A673 (cell line): Measurements from ENCODE around the gene NOC4L. TPM values are rescaled to one million over a fixed set of nuclear protein-coding genes. Genes with fewer than 3 reads are reported as not detected.

Source experiments
- BruUV-seq: library from RNA; stranded (reverse); fragments of 400-500 nt; replicated peaks from 2 replicates; lab custom pipeline; 2021; lab: Mats Ljungman, UMichigan
- CTCF ChIA-PET: fragments of 300-600 bp; sonication (Branson Sonifier 250); formaldehyde crosslinking; loops from one replicate; lab custom pipeline; 2022; ENCODE audit warnings: antibody characterized with exemption; lab: Charles Lee
- POLR2A ChIA-PET: fragments of 300-600 bp; sonication (Branson Sonifier 250); formaldehyde crosslinking; loops from one replicate; lab custom pipeline; 2022; ENCODE audit warnings: antibody characterized with exemption; ENCODE audit not compliant: low non-redundant PET; lab: Charles Lee
- DNase-seq: peaks from one replicate; pipeline ENCODE4 v3.0.0-alpha.2; 2015; ENCODE audit warnings: low spot score
- H3K27ac ChIP-seq: fragments of 200-600 bp; sonication (generic); 2 replicates; pipeline ENCODE4 v1.5.1; 2016; ENCODE audit warnings: mixed run types, low read depth, mild to moderate bottlenecking, mixed read lengths, antibody characterized with exemption, low read length; ENCODE audit not compliant: poor library complexity, severe bottlenecking
- H3K27me3 ChIP-seq: fragments of 200-600 bp; sonication (generic); replicated peaks from 2 replicates; pipeline ENCODE4 v1.6.1; 2017; ENCODE audit warnings: mixed run types, low read depth, mild to moderate bottlenecking, mixed read lengths, antibody characterized with exemption, low read length; ENCODE audit not compliant: insufficient read depth, poor library complexity
- H3K36me3 ChIP-seq: fragments of 200-600 bp; sonication (generic); 2 replicates; pipeline ENCODE4 v1.6.1; 2016; ENCODE audit warnings: mixed run types, mild to moderate bottlenecking, mixed read lengths, antibody characterized with exemption, low read length; ENCODE audit not compliant: insufficient read depth, poor library complexity, severe bottlenecking
- H3K4me1 ChIP-seq: fragments of 200-600 bp; sonication (generic); 2 replicates; pipeline ENCODE4 v1.6.1; 2017; ENCODE audit warnings: mixed run types, mild to moderate bottlenecking, mixed read lengths, antibody characterized with exemption, low read length; ENCODE audit not compliant: insufficient read depth, poor library complexity, severe bottlenecking
- H3K4me3 ChIP-seq: fragments of 200-600 bp; sonication (generic); 2 replicates; pipeline ENCODE4 v1.5.1; 2016; ENCODE audit warnings: low read depth, mixed run types, mild to moderate bottlenecking, mixed read lengths, low read length; ENCODE audit not compliant: poor library complexity, severe bottlenecking
- H3K9me3 ChIP-seq: fragments of 200-600 bp; sonication (generic); 2 replicates; pipeline ENCODE4 v1.6.1; 2016; ENCODE audit warnings: mixed run types, low read depth, mild to moderate bottlenecking, mixed read lengths, antibody characterized with exemption, low read length; ENCODE audit not compliant: poor library complexity, severe bottlenecking
- EZH2 ChIP-seq: fragments of 200-600 bp; sonication (generic); IDR thresholded peaks from 2 replicates; pipeline ENCODE4 v1.6.1; 2017; ENCODE audit warnings: borderline replicate concordance, low read depth, mild to moderate bottlenecking, mixed read lengths, antibody characterized with exemption, low read length; ENCODE audit not compliant: poor library complexity, severe bottlenecking
- intact Hi-C: fragments of 100-400 bp; cut with micrococcal nuclease; formaldehyde crosslinking; loops from one replicate; pipeline ENCODE4 v1.10.0; 2022; ENCODE audit not compliant: unreplicated experiment
- total RNA-seq: library from RNA; stranded (reverse); gene quantifications from 2 replicates; pipeline ENCODE4 v1.2.3, GENCODE V29; 2021
- TF ChIP-seq, protein P1 (sequence below): fragments of 300-800, 200-600 bp; sonication (generic); conservative IDR thresholded peaks from 2 replicates; pipeline ENCODE4 v1.5.1; 2017; ENCODE audit warnings: low read depth, mild to moderate bottlenecking, antibody characterized with exemption, low read length, moderate library complexity, mixed read lengths

The NOC4L gene
- total RNA-seq, 1 experiment from 2014 or later = 46.9 TPM

DNA sequence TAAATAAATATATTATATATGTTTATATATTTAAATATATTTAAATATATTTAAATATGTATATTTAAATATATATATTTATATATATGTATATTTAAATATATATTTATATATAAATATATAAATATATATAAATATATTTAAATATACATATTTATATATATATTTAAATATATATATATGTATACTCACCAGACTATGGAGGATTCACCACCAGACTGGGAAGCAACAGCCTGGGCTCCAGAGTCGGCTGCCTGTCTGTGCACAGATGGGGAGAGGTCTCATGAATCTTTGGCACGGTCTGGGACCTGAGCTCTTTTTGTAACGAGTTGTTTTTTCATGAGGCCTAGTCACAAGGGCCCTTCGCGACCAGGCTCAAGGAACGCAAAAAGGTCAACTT is 21.3 kb downstream of the NOC4L start:
- Histone ChIP-seq H3K4me3 (no peak overlapping the region), H3K27me3 (no peaks in the 10 kb centered on the region), H3K4me1 (peaks cover 20% of the 10 kb centered on the region), H3K36me3 (no peaks in the 10 kb centered on the region), H3K27ac (no peak overlapping the region), H3K9me3 (no peaks in the 10 kb centered on the region)
- intact Hi-C loops = no loop called here
- TF ChIP-seq EZH2 = no peak
- TF ChIP-seq, protein P1, sequence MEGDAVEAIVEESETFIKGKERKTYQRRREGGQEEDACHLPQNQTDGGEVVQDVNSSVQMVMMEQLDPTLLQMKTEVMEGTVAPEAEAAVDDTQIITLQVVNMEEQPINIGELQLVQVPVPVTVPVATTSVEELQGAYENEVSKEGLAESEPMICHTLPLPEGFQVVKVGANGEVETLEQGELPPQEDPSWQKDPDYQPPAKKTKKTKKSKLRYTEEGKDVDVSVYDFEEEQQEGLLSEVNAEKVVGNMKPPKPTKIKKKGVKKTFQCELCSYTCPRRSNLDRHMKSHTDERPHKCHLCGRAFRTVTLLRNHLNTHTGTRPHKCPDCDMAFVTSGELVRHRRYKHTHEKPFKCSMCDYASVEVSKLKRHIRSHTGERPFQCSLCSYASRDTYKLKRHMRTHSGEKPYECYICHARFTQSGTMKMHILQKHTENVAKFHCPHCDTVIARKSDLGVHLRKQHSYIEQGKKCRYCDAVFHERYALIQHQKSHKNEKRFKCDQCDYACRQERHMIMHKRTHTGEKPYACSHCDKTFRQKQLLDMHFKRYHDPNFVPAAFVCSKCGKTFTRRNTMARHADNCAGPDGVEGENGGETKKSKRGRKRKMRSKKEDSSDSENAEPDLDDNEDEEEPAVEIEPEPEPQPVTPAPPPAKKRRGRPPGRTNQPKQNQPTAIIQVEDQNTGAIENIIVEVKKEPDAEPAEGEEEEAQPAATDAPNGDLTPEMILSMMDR = no peak
- DNase-seq = no peak
- POLR2A ChIA-PET = no interaction called here
- no TSS peak for BruUV-seq
- CTCF ChIA-PET = no interaction called here

DNA sequence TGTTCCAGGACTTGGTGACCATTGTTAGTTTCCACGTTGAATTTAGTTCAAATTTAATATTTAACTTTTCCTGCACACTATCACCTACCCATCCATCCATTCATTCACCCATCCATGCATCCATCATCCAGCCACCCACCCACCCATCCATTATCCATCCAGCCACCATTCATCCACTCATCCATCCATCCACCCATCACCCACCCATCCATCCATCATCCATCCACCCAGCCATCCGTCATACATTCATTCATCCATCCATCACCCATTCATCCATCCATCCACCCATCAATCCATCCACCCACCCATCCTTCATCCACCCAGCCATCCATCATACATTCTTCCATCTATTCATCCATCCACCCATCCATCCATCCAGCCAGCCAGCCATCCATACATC is 21.8 kb downstream of the NOC4L start:
- no TSS peak for BruUV-seq
- Histone ChIP-seq H3K36me3 (no peaks in the 10 kb centered on the region), H3K27ac (no peak overlapping the region), H3K9me3 (no peaks in the 10 kb centered on the region), H3K27me3 (no peaks in the 10 kb centered on the region), H3K4me3 (no peak overlapping the region), H3K4me1 (peaks cover 21% of the 10 kb centered on the region)
- DNase-seq = no peak
- no peak for TF ChIP-seq EZH2
- TF ChIP-seq, protein P1 = no peak
- ChIA-PET POLR2A (no interaction called here), CTCF (no interaction called here)
- intact Hi-C loops = no loop called here

DNA sequence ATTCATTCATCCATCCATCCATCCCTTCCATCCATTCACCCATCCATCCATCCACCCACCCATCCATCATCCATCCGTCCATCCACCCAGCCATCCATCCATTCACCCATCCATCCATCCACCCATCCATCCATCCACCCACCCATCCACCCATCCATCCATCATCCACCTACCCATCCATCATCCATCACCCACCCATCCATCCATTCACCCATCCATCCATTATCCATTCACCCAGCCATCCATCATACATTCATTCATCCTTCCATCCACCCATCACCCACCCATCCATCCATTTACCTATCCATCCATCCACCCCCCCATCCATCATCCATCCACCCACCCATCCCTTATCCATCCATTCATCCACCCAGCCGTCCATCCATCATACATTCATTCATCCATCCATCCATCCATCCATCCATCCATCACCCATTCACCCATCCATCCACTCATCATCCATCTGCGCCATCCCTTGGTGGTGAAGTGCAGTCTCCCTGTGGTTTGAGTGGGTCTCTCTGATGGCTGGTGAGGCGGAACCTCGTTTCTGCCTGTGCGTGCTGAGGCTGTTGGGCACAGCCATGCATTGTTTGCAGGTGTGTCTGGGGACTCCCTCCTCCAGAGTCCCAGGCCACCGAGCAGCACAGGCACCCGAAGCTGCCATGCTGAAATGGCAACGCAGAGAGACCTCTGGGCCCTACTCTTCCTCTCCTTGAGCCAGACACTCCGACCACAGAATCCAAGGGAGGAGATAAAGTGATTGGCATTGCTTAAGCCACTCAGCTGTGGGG is 22.7 kb downstream of the NOC4L start:
- BruUV-seq = no TSS peak
- no peak for TF ChIP-seq EZH2
- TF ChIP-seq, protein P1 = no peak
- intact Hi-C loops = no loop called here
- Histone ChIP-seq H3K36me3 (no peaks in the 10 kb centered on the region), H3K9me3 (no peaks in the 10 kb centered on the region), H3K4me1 (peaks cover 21% of the 10 kb centered on the region), H3K4me3 (no peak overlapping the region), H3K27ac (no peak overlapping the region), H3K27me3 (no peaks in the 10 kb centered on the region)
- ChIA-PET CTCF (no interaction called here), POLR2A (no interaction called here)
- no peak for DNase-seq
